NCI-H82 treated with DMSO at 0.1 percent for 48 hours (cell line): ENCODE results near the gene FCGR2B.
"Not testable (repeated sequence)": the region's sequence is repeated elsewhere in the genome, so short reads cannot be mapped to it uniquely, and the experiment has no call there.

Source experiments
- DNase-seq: peaks from one replicate; lab custom pipeline; 2025; ENCODE audit not compliant: unreplicated experiment; lab: John Stamatoyannopoulos, UW

FCGR2B gene

GRCh38 chr1:161705537-161705936, 42.6 kb downstream of the FCGR2B start:
- DNase-seq: no peak

GRCh38 chr1:161706113-161706481, 43.2 kb downstream of the FCGR2B start:
- no peak for DNase-seq

GRCh38 chr1:161706482-161707347, 43.8 kb downstream of the FCGR2B start, which contains the start of gene FCRLA:
Gene FCRLA, plus strand, starts transcription at chr1:161707229. Its CDS starts 36 bp downstream, at chr1:161707265.
- no peak for DNase-seq

- DNase-seq: no peak
Measured at GRCh38 chr1:161707503-161707902, 44.6 kb downstream of the FCGR2B start.

- no peak for DNase-seq
Measured at GRCh38 chr1:161709373-161709772, 46.4 kb downstream of the FCGR2B start.

- no peak for DNase-seq
Measured at GRCh38 chr1:161710560-161710959, 47.6 kb downstream of the FCGR2B start.

- no peak for DNase-seq
Measured at GRCh38 chr1:161718559-161719324, 55.8 kb downstream of the FCGR2B start.

- no peak for DNase-seq
Measured at GRCh38 chr1:161719325-161719611, 56.3 kb downstream of the FCGR2B start.

GRCh38 chr1:161720422-161720821, 57.5 kb downstream of the FCGR2B start:
- DNase-seq: no peak

- DNase-seq: no peak
Measured at GRCh38 chr1:161720956-161721737, 58.2 kb downstream of the FCGR2B start, which contains the start of gene FCRLB. Gene FCRLB, plus strand, starts transcription at chr1:161721544. Its CDS starts 1,129 bp downstream, at chr1:161722673.

GRCh38 chr1:161721738-161722343, 58.9 kb downstream of the FCGR2B start:
- no peak for DNase-seq

- no peak for DNase-seq
Measured at GRCh38 chr1:161722406-161722805, 59.5 kb downstream of the FCGR2B start.

GRCh38 chr1:161723459-161724141, 60.7 kb downstream of the FCGR2B start:
- DNase-seq: no peak

GRCh38 chr1:161725258-161725907, 62.4 kb downstream of the FCGR2B start:
- DNase-seq: not testable (repeated sequence)

GRCh38 chr1:161725908-161726472, 63.0 kb downstream of the FCGR2B start:
- peak; percentile 14 for DNase-seq

- peak; percentile 85 for DNase-seq
Measured at GRCh38 chr1:161726473-161727255, 63.7 kb downstream of the FCGR2B start.

GRCh38 chr1:161727256-161727924, 64.4 kb downstream of the FCGR2B start:
- DNase-seq: no peak
